NOMO-1 (cell line): Measurements from ENCODE around the gene LMTK3.

Source experiments
- DNase-seq, 2 experiments: peaks; one replicate each; lab custom pipeline; 2025; ENCODE audit not compliant: unreplicated experiment in 2 of 2; lab: John Stamatoyannopoulos, UW

Gene LMTK3

DNA sequence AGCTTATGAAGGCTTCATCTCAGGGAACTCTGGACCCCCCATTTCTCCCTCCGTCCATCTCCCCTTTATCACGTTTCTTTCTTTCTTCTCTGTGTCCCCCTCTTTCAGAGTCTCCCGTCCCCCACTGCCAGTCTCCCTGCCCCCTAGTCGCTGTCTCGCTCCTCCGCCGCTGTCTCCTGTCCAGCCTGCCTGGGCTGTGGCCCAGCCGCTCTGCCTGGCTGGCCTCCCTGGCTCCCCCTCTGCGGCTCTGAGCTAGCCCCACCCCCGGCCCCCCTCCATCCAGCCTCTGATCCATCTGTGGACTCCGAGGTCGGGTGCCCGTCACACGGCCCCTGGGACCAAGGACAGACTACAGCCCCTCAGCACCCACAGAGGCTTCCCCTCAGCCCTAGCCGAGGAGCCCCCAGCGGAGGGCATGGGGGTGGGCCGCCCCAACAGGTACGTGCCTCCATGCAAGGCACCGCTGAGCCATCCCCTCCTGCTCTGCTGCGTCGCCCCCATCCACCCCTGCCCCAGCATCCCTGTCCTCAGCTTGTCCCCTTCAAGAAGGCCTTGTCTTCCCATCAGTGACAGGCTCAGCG, 57.4 kb downstream of the LMTK3 start:
- DNase-seq: no peak

DNA sequence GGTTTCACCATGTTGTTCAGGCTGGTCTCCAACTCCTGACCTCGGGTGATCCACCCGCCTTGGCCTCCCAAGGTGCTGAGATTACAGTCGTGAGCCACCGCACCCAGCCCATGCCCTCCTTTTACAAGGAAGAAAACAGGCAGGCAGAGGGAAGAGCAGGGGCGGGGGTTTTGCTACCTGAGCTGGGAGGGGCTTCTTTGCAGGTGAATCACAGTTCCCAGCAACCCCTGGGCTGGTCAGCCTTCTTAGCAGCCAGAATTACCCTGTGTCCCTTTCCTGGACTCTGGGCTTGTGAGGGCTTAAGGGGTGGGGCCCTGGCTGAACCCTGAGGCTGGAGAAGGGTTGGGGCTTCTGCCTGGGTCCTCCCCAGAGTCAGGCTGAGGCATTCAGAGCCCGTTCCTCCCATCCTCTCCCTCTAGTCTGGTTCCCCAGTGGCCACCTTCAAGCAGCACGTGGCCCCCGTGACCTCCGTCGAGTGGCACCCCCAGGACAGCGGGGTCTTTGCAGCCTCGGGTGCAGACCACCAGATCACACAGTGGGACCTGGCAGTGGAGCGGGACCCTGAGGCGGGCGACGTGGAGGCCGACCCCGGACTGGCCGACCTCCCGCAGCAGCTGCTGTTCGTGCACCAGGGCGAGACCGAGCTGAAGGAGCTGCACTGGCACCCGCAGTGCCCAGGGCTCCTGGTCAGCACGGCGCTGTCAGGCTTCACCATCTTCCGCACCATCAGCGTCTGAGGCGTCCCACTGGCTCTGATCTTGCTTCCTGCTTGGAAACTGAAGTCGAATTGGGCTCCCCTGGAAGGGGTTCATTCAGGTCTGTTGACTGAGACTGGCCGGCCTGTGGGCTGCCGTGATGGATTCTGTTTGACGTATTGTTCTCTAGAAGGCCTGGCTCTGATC, 59.1 kb downstream of the LMTK3 start:
- DNase-seq: no peak

DNA sequence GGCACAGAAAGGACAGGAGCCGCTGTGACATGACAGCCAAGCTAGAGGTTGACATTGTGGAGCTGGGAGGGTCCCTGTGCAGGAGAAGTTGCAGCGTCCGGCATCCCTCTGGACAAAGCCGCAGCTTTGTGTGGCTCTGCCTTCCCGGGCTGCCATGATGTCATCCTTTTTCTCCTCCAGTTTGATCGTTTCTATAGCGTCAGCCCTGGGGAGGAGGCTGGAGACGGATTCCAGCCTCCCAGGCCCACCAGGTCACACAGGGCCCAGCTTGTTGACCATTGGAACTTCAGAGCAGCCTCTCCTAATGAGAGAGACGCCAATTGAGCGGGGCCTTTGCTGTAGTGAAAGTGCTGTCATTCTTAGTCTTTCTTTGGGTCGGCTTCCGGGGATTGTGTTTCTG, 60.0 kb downstream of the LMTK3 start:
- no peak for DNase-seq

DNA sequence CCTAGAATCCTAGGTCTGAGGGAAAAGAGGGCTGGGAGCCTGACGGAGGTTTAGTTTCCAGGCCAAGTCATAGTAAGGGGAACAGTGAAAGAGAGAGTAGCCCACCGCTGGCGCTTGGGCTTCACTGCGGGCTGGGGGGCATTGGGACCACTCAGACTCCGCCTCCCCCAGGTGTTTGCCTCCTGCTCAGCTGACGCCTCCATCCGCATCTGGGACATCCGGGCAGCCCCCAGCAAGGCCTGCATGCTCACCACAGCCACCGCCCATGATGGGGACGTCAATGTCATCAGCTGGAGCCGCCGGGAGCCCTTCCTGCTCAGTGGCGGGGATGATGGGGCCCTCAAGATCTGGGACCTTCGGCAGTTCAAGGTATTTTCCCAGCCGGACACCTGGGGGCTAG, 60.8 kb downstream of the LMTK3 start:
- DNase-seq: no peak

DNA sequence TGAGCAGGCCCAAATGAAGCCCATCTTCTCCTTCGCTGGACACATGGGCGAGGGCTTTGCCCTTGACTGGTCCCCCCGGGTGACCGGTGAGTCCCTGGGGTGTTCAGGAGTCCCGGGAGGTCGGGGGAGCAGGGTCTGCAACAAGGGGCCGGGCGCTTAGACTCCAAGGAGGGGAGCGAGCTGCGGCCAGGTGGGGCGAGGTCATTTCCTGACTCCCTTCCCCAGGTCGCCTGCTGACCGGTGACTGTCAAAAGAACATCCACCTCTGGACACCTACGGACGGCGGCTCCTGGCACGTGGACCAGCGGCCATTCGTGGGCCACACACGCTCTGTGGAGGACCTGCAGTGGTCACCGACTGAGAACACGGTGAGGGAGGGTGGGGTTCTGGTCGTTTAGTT, 61.2 kb downstream of the LMTK3 start:
- DNase-seq: no peak

DNA sequence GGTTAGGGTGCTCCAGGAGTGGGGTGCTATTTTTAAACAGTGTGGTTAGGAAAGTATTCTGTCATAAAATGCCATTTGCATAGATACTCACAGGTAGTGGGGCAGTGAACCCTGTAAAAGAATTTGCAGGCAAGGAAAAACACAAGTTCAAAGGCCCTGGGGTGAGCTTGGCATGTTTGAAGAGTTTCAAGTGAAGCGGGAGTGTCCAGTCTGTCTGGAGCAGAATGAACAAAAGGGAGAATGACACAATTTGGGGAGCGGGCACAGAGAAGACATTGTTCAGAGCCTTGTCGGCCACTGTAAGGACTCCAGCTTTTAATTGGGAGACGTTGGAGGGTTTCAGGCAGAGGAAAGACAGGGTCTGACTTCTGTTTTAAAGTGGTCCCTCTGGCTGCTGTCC, 63.1 kb downstream of the LMTK3 start:
- no peak for DNase-seq

DNA sequence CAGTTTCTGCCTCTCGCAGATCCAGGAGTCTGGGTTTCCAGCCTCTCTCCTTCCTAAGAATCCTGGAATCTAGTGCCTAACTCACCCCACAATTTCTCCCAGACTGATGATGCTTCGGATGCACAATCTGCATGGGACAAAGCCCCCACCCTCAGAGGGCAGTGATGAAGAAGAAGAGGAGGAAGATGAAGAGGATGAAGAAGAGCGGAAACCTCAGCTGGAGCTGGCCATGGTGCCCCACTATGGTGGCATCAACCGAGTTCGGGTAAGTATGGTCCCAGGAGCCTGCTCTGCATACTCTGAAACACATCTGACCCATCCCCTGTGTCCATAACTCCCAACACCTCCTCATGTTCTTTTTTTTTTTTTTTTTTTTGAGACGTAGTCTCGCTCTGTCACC, 65.1 kb downstream of the LMTK3 start:
- DNase-seq: no peak

DNA sequence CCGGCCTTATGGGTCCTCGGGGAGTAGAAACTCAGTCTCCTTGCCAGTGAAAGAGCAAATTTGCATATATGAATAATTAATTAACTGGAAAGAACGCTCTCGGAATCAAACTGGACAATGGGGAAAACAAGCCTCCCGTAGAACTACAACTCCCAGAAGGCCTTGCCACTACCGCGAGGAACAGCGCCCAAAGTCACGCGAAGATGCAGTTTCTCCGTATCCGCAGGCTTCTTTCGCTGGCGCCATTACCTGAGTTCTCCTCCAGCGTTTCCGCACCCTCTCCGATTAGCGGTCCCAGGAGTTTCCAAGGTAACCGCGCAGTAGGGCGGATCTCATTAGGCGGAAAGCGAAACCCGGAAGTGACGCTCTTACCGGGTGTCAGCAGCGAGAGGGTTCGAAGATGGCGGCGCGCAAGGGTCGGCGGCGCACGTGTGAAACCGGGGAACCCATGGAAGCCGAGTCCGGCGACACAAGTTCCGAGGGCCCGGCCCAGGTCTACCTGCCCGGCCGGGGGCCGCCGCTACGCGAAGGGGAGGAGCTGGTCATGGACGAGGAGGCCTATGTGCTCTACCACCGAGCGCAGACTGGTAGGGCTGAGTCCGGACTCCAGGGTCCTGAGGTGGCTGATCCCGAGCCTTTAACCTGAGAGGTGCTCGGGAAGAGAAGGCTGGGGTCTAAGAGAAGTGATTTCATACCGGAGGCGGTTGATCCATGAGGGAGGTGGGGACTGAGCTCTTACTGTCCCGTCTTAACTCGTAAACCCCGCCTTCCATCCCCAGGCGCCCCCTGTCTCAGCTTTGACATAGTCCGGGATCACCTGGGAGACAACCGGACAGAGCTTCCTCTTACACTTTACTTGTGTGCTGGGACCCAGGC, 65.8 kb downstream of the LMTK3 start, which contains the start of gene GRWD1:
Gene GRWD1, plus strand, starts transcription at position 378 of the 876 bp plus-strand sequence. Its CDS starts 23 bp downstream, at position 401.
- DNase-seq: peak; percentile 88 to 94

DNA sequence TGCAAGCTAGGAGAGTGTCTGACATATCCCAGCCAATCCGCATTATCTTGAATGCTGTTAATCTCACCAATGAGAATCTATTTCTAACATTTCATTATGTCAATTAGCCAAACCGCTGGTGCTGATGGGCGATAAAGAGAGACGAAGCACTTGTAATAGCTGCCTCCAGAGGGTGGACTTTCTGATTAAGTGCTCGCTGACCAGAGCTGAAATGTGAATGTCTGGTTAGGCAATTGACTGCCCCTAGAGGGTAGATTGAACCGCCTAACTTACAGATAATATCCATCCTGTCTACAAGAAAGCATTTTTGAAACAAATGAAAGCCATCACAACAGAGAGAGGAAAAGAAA, 66.4 kb downstream of the LMTK3 start:
- DNase-seq: peak; percentile 59 to 78

DNA sequence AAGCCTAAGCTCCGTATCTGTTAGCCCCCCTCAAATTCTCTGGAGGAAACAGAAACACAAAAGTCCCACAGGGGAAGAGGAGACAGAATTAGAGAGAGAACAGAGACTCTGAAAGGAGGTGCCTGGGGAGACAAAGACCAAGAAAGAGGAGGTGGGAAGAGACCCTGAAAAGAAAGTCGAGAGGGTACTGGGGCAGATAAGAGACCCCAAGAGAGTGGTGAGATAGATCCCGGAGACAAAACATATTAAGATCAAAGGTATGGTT, 66.8 kb downstream of the LMTK3 start:
- DNase-seq: no peak

DNA sequence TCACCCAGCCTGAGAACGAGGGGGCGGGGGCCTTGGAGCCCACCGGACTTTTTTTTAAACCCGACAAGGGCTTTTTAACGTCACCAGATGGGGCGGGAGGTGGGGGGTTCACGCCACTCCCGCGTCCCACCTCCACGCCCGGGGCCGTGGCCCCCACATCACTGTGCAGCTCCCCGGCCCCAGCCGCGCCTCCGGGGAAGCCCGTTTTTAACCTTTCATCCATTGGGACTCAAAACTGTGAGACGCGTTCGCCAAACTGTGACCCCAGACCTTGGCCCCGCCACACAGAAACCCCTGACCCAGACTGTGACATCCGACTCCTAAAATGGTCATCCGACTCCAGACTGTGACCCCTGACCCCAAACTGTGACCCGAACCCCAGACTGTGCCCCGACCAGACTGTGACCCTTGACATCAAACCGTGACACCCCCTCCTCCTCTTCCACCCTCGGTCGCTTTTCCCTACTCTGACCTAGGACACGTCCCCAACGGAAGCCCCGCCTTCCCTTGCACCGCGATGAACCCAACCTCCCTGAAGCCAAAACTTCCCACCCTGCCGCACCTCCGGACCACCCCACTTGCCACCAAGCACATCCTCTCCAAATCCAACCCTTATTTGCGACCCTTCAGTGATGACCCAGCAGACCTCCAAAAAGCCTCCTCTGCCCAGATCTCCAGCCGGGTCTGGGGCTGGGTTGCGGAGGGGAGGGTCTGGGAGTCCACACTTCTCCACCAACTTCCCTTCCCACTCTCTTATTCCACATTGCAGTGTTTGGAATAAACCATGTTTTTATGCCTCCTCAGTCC, 67.3 kb downstream of the LMTK3 start:
- no peak for DNase-seq

DNA sequence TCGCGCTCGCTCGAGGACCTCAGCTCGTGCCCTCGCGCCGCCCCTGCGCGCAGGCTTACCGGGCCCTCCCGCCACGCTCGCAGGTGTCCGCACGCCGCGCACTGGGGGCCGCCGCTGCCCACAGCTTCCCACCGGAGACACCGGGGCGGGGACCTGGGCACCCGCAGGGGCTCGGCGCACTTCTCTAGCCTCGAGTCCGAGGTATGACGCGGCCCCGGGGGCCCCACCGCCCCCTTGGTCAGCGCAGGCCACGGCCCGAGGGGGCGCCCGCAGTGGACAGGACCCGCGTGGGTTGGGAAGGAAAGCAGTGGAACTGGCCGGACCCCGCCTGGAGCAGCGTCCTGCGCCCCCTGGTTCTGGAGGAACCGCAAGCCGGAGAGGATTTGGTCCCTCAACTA, 67.9 kb downstream of the LMTK3 start:
- no peak for DNase-seq

DNA sequence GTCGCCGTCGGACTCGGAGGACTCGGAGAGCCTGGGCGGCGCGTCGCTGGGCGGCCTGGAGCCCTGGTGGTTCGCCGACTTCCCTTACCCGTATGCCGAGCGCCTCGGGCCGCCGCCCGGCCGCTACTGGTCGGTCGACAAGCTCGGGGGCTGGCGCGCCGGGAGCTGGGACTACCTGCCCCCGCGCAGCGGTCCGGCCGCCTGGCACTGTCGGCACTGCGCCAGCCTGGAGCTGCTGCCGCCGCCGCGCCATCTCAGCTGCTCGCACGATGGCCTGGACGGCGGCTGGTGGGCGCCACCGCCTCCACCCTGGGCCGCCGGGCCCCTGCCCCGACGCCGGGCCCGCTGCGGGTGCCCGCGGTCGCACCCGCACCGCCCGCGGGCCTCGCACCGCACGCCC, 68.4 kb downstream of the LMTK3 start:
- DNase-seq: no peak

DNA sequence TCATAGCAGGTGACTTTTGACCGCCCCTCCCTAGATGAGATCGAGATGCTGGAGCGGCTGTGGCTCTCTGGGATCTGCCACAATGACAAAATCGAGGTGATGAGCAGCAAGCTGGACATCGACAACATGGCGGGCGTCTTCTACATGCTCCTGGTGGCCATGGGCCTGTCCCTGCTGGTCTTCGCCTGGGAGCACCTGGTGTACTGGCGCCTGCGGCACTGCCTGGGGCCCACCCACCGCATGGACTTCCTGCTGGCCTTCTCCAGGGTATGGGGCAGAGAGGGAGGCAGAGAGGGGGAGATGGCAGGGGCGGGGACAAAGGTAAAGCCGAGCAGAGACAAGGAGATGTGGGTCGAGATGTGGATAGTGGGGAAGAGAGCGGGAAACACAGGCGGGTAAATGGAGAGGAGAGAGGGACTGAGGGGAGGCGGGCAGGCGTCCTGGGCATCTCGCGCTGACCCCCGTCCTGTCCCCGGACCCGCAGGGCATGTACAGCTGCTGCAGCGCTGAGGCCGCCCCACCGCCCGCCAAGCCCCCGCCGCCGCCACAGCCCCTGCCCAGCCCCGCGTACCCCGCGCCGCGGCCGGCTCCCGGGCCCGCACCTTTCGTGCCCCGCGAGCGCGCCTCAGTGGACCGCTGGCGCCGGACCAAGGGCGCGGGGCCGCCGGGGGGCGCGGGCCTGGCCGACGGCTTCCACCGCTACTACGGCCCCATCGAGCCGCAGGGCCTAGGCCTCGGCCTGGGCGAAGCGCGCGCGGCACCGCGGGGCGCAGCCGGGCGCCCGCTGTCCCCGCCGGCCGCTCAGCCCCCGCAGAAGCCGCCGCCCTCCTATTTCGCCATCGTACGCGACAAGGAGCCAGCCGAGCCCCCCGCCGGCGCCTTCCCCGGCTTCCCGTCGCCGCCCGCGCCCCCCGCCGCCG, 69.3 kb downstream of the LMTK3 start:
- no peak for DNase-seq

DNA sequence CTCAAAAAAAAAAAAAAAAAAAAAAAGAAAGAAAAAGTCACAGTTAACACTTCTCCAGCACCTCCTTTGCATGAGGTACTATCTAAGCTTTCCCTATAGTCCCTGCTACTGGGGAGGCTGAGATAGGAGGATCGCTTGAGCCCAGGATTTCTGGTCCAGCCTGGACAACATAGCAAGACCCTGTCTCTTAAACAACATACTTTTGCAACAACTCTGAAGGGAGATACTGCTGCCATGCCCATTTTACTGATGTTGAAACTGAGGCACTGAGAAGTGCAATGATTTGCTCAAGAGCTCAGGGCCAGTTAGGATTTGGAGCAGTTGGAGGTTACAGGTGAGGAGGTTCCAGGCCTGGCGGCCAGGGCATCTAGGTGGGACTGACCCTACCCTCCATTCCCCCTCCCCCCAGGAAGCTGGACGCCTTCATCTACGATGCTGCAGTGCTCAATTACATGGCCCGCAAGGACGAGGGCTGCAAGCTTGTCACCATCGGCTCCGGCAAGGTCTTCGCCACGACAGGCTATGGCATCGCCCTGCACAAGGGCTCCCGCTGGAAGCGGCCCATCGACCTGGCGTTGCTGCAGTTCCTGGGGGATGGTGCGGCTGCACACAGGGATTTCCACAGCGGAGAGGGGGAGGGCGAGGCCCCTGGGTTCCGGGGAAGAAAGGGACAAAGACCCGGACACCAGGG, 70.1 kb downstream of the LMTK3 start:
- no peak for DNase-seq

DNA sequence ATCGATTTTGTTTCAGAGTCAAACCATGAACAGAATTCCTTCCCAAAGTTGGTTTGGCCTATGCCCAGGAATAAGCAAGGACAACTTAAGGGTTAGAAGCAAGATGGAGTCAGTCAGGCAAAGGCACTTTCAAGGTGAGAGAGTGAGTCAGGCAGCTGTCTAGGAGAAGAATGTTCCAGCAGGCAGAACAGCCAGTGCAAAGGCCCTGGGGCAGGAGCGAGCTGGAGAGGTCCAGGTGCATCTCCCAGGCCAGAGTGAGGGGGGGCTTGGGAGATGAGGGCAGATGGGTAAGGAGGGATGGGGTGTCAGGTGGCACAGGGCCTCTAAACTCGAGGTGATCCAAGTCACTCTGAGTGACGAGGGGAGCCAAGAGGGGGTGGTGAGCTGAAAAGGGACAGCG, 75.0 kb downstream of the LMTK3 start:
- DNase-seq: no peak
